Retina (tissue), 1 donor: ENCODE data around the gene HAVCR2.
A peak's percentile ranks its signal among the peaks of the same experiment; 100 is the strongest.
"Not testable (repeated sequence)": the region's sequence is repeated elsewhere in the genome, so short reads cannot be mapped to it uniquely, and the experiment has no call there.

Source experiments
- DNase-seq: peaks from one replicate; pipeline ENCODE4 v3.0.0-alpha.2; 2016

HAVCR2 gene

DNA sequence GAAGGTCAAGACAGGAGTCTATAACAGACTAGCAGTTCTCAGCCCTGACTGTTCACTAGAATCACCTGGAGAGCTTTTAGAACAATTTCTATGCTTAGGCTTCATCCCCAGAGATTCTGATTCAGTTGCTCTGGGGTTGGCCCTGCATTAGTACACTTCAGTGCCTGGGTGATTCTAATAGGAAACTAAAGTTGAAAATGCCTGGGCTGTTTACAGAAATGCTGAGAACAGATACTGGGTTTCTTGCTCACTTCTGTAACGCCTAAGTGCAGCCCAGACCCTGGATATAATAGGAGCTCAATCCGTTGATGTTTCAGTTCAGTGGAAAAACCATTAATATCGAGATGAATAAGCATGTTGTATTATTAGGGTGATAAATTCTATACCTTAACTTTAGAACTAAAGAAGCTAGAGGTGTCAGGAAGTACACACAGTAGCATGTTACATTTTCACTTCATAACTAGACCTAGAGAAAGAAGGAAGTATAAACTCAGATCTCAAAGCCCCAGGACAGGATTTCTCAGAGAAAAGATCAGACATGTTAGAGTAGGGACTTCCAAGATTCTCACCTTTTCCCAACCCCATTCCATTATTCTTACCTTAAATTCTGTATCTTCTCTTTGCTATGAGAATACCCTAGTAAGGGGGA lies 20.4 kb downstream of the HAVCR2 start:
- DNase-seq = peak; percentile 15

DNA sequence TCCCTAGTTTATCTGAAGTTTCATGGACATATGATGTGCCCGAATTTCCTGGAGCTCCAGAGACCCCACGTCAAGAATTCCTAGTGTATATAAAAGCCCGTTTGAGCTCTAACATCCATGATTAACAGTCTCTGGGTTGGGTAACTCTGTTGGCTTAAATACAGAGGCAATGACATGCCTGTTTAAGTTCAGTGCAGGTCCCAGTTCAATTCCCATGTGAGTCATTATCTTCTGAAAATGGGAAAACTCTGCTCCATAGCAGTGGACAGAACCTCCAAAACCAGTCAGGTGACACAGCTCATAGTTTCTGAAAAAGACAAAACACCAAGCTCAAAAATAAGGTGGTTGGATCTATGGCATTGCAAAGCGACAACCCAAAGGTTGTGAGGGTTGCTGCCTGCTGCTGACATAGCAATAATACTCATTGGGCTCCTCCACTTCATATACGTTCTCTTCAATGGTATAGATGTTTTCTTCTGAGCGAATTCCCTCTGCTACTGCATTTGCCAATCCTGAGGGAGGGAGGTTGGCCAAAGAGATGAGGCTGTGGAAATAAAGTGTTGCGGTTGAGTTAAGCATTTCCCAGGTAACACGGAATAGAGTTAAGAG lies 22.0 kb downstream of the HAVCR2 start:
- DNase-seq = no peak

DNA sequence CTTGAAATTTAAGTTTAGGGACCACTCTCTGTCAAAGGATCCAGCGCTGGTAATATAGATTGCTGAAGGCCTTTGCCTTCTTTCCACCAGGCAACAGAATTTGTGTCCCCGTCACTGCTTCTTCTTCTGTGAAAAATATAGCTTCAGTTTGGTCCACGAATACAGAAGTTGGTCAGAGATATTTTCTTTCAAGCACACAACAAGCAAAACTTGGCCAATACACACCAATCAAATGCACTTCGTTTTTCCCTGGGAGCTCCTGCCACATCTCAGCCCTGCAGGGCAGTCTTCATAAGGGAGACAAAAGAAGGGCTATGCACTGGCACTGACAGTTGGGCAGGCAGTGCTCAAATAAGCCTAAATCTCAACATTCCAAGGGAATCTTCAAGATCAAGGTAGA lies 22.9 kb downstream of the HAVCR2 start:
- DNase-seq = no peak

DNA sequence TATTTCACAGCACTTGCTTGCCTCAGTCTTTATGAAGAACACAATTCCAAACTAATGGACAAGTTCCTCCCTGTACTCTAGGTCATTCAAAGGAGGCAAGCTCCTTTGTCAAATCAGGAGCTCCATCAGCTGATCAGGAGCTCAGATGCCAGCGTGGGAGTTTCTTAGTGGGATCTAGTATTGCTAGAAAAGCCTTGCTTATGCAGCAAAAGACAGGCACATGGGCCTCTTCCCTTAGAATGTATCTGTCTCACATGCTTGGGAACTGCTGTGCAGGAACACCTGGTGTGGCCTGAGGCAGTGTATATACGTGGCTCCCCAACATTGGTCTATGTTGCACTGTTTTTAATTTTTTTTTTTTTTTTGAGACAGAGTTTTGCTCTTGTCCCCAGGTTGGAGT lies 28.6 kb downstream of the HAVCR2 start:
- DNase-seq = no peak

DNA sequence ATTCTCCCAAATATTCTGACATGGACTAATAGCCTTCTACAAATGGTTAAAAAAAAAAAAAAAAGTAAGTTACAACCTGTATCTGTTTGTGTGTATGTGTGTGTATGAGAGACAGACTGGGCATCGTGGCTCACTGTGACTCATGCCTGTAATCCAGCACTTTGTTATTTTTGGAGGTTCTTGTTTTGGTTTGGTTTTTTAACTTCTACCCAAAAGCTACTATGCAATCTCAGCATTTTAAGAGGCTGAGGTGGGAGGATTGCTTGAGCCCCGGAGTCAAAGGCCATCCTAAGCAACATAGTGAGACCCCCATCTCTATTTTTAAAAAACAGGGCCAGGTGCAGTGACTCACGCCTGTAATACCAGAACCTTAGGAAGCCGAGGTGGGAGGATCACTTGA lies 32.3 kb downstream of the HAVCR2 start:
- DNase-seq = no peak

DNA sequence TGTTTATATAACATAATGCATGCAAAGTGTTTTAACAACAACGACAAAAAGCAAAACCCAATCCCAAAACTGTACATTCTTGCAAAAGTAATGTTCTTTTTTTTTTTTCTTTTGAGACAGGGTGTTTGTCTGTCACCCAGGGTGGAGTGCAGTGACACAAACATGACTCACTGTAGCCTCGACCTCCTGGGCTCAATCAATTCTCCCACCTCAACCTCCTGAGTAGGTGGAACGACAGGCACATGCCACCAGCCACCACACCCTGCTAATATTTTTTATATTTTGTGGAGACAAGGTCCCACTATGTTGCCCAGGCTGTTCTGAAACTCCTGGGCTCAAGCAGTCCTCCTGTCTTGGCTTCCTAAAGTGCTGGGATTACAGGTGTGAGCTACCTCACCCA lies 36.3 kb downstream of the HAVCR2 start:
- no peak for DNase-seq

DNA sequence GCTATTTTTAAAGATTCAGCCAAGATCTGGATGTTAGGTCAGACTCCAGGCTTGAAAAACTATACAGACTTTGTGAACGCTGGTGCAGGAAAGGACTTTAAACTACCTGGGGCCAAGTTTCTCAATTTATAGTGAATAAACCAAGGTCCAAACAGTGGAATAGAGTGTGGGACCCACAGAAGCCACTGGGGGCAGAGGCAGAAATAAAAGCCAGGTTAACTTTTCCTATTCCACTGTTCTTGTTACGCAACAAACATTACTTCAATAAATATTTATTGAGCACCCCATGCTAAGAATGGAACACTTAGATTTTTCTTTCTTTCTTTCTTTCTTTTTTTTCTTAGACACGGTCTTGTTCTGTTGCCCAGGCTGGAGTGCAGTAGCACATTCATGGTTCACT lies 38.9 kb downstream of the HAVCR2 start:
- DNase-seq = no peak

DNA sequence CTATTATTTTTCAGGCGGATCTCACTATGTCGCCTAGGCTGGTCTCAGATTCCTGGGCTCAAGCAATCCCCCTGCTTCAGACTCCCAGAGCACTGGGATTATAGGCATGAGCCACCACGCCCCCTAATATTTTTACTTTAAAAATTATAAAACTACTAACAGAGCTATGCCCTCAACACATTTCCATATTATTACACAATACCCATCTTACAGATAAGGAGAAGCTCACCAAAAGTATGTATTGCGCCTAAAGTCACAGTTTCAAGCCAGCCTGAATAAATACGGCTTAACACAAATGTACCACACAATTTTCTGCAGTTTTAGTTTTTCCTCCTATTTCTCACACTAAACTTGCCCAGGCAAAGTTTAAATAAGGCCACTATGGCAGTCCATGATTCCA lies 40.1 kb downstream of the HAVCR2 start:
- DNase-seq = no peak

DNA sequence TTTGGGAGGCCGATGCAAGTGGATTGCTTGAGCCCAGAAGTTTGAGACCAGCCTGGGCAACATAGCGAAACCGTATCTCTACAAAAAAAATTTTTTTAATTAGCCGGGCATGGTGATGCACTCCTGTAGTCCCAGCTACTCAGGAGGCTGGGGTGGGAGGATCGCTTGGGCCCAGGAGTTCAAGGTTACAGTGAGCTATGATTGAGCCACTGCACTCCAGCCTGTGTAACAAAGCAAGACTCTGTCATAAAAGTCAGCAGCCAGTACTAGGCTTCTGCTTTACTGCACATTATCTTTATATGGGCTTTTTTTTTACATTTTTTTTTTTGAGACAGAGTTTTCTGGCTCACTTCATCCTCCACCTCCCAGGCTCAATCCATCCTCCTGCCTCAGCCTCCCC lies 40.5 kb downstream of the HAVCR2 start:
- no peak for DNase-seq

DNA sequence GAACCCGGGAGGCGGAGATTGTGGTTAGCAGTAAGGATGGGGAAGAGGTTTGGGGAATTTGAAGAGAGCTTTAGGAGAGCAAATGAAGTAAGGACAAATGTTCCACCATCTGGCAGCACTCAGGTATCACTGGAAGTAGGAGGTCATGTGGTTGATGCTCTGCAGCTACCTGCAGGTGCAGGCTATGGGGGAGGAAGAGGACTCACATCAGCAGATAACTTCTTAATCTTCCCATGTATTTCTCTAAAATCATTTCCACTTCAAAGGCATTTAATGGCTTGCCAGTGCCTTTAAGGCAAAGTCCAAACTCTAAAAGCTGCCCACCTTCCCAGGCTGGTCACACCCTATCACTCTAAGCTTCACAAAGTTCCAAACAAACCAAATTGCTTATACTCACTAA lies 41.8 kb downstream of the HAVCR2 start:
- DNase-seq = no peak

DNA sequence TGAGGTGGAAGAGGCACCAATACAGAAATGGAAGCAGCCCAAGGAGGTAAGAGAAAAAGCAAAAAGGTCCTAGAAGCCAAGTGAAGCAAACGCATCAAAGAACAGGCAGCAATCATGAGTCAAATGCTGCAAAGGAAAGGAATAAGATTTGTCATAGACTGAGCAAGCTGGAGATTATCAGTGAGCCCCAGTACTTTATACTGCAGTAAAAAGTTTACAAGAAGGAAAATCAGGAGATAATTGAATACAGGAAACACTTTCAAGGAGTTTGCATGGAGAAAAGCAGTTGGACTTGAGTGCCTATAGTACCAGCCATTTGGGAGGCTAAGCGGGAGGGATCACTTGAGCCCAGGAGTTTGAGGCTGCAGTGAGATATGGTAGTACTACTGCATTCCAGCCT lies 42.8 kb downstream of the HAVCR2 start:
- DNase-seq = no peak

DNA sequence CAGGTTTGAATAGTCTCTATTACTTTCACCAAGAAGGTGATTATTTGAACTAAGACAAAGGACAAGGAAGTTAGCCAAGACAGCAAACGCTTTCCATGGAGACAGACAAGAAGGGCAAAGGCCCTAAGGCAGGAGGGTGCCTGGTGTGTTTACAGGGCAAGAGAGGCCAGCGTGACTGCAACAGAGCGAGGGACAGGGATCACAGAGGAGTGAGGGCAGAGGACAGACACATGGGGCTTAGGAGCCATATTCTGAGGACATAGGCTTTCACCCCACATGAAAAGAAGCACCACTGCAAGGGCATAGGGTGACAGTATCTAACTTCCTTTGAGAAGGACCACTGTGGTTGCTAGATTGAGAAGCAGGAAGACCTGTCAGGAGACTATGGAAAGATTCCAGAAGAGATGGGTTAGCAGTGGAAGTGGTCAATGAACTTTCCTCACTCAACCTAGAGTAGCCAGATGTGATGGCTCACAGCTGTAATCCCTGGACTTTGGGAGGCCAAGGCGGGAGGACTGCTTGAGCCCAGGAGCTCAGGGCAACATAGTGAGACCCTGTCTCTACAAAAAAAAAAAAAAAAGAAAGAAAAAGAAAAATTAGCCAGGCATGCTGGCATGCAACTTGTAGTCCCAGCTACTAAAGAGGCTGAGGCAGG lies 44.9 kb downstream of the HAVCR2 start:
- no peak for DNase-seq

DNA sequence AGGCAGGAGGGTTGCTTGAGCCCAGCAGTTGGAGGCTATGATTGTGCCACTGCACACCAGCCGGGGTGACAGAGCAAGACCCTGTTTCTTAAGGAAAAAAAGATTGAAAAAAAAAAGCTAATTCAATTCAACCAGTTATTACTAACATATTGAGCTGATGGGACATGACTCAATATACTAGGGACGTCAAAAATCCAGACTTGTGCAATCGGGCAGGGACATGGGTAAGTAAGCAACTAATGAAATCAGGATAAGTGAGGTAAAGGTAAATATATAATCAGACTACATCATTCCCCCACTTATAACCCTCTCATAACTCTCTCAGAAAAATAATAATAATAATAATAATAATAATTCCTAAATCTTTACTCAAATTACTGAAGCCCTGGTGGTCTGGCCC lies 49.0 kb downstream of the HAVCR2 start:
- DNase-seq = no peak

DNA sequence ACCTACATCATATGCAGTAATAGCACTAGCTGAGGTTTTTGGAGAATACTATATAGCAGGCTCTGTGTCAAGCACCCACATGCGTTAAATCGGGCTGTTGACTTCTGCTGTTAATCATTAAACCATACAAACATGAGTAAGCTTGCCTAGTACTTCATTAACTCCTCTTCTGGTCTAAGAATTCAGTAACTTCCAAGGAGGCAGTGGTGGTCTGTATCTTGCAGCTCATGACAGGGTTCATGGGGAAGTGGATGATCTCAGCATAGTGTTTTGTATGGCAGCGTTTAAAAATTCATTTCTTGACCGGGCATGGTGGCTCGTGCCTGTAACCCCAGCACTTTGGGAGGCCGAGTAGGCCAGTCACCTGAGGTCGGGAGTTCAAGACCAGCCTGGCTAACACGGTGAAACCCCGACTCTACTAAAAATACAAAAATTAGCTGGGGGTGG lies 49.7 kb downstream of the HAVCR2 start, which contains the start of gene HAVCR1:
Gene HAVCR1 (minus strand): TSS at position 24 of the 447 bp plus-strand sequence. CDS start 1,173 bp downstream, outside the sequence.
- no peak for DNase-seq

DNA sequence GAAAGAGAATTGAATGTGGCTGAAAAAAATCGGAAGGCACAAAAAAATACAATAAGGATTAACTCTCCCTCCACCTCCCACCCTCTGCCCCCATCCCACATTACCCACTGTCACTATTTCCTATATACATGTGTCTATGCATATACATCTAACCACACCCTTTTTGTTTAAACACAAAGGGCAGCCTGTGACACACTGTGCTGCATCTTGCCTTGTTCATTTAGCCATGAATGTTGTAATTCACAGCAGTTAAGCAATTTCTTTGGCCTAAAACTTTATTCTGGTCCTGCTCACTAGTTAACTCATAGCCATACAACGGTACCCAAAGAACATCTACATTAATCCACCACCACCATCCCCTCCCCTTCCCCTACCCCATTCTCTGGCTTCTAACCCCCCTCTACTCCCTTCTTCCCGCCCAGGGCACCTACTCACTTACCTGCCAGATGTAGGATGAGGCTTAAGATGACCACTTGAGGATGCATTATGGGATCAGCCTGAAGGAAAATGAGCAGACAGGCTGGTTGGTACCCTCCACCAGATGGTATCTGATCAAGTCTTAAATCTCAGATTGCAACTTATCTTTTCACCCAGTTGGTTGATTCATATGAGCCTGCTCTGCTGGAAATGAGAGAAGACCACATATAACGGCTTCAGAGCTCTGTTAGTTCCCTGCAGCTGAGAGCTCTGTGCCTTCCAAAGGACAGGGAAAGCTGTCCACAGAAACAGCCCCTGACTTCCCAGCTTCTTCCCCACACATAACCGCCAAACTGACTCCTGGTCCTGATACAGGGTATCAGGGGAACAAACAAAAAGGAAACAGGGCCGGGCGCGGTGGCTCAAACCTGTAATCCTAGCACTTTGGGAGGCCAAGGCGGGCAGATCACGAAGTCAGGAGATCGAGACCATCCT lies 51.1 kb downstream of the HAVCR2 start:
- no peak for DNase-seq

DNA sequence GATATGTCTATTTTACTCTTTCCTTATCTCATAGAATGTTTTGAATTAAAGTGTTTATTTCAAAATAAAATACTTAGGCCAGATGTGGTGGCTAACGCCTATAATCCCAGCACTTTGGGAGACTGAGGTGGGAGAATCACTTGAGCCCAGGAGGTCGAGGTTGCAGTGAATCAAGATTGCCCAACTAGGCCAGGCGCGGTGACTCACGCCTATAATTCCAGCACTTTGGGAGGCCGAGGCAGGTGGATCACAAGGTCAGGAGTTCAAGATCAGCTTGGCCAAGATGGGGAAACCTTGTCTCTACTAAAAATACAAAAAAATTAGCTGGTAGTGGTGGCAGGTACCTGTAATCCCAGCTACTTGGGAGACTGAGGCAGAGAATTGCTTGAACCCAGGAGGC lies 52.0 kb downstream of the HAVCR2 start:
- DNase-seq = not testable (repeated sequence)

DNA sequence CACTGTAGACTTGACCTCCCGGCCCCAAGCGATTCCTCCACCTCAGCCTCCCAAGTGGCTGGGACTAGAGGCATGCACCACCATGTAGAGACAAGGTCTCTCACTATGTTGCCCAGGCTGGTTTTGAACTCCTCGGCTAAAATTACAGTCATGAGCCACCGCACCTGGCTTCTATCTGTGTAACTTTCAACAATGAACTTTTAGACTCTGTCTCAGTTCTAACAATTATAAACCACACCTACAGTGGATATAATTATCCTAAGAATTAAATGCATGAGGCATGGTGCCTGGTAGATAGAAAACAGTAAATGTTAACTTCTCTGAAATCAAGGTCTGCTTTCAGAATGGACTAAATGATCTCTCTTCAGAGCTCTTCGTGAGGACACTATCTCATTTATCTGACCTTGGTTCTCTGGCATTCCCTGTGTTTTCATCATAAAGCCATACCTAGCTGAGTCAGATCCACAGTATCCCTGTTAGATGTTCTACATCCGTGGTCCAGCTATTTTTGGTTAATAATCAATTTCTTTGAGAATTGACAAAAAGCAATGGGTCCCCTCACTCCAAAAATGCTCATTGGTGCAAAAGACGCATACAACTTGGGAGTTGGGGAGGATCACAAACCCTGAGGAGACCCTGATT lies 57.1 kb downstream of the HAVCR2 start:
- no peak for DNase-seq

DNA sequence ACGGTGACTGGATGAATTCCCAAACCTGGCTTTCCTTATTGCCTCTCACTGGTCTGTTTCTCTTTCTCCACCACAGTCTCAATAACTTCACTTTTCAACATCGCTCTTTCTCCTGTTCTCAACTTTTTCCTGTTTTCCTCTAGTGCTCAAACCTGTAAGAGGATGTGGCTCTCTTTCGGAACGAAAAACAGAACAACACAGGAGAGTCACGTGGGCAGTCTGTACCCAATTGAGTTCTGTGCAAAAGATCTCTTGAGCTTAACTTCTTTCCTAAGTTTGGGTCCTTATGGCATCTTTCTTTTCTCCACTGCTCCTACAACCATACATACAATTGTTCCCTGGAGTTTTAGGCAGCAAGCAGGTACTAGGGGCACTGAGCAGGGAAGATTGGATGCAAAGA lies 58.8 kb downstream of the HAVCR2 start:
- no peak for DNase-seq

DNA sequence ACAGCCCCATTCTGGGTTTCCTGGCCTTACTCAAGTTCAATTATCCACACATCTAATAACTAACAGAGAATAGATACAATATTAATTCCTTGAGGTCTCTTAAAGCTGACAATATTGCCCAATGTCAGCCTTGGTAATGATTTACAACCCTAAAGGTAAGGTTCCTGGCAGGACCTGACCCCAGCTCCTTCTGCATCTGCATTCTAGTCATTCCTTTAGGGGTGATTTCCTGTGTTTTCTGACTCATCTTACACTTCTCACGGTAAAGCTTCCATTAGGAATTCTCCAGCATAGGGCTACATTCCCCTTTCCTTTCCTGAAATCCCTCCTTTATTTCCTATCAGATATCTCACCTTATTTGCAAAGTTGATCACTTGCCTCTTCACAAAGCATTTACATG lies 59.2 kb downstream of the HAVCR2 start:
- no peak for DNase-seq

DNA sequence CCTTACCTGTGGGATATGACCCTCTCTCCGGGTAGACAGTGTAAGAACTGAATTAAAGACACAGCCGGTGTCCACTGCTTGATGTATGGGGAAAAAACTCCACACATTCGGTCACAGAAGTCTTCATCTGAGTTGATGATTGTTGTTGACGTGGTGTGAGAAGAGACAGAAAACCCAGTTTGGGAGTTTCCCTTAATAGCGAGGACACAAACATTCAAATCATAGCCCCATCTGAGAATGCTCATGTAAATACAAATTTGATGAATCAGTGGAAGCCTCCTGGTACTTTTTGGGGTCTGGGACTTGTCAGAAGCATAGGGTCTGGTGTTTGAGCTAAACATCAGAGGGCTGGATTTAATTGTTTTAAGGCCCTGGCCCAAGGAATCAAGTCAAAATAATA lies 60.9 kb downstream of the HAVCR2 start:
- DNase-seq = no peak

DNA sequence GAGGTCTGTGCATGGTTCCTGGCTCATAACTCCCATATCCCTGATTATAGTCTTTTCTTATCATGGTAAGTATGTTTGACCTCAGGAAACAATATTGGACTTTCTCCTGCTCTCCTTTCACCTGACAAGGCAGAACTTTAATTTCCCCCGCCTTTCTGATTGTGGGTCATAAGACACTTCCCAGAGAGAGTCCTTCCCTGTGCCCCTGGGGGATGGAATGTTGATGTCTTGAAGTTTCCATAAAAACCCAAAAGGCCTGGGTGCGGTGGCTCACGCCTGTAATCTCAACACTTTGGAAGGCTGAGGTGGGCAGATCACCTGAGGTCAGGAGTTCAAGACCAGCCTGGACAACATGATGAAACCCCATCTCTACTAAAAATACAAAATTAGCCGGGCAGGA lies 61.8 kb downstream of the HAVCR2 start:
- DNase-seq = not testable (repeated sequence)

DNA sequence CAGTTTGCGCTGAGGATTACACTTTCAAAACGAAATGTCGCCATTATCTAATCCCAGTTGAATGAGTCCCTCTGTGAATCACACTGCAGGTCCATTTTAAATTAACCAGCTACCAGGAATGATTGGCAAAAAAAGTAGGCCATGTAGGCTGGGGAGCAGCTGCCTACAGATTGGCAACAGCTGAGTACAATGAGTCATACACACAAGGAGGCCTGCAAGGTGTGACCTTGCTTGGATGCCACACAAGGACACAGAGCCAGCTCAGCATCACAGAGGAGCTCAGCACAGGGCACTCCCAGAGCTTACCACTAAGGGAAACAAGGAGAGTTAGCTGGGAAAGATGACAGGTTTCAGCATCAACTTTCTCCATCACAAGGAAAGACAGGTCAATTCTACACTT lies 62.8 kb downstream of the HAVCR2 start:
- DNase-seq = no peak

DNA sequence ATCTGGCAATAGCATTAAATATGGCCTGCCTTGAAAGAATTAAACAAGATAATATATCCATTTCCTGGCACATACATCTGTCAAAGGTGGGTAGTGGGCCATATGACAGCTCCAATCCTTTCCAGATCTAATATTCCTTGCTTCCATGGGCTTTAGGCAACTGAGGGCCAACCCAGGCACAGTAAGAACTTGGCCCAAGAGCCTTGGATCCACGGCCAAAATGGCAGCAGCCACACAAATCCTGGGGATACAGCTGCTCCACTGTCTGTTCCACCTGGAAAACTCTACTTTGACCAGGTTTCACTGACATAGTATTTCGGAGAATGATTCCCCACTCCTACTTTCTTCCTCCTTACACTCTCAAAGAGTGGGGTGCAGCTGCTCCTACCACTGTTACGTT lies 63.2 kb downstream of the HAVCR2 start:
- no peak for DNase-seq
